HG03064 (cell line): ENCODE results near the gene ADAMTS2.

Experiments used
- ATAC-seq: cut with Tn5 transposase; IDR thresholded peaks from one replicate; pipeline ENCODE4 v1.9.1; 2021; ENCODE audit warnings: low read depth; ENCODE audit not compliant: unreplicated experiment

ADAMTS2 gene

GRCh38 chr5:179373101-179373934 lies 28.1 kb upstream of the ADAMTS2 start:
- ATAC-seq: no peak

GRCh38 chr5:179371681-179372680 lies 26.7 kb upstream of the ADAMTS2 start:
- no peak for ATAC-seq

- no peak for ATAC-seq
Observed at GRCh38 chr5:179371121-179371510, 25.9 kb upstream of the ADAMTS2 start.

GRCh38 chr5:179370490-179371120 lies 25.3 kb upstream of the ADAMTS2 start:
- no peak for ATAC-seq

GRCh38 chr5:179369530-179369884 lies 24.2 kb upstream of the ADAMTS2 start:
- no peak for ATAC-seq

GRCh38 chr5:179368806-179369529 lies 23.7 kb upstream of the ADAMTS2 start:
- ATAC-seq: no peak

GRCh38 chr5:179368126-179368805 lies 23.0 kb upstream of the ADAMTS2 start:
- no peak for ATAC-seq

GRCh38 chr5:179367491-179367890 lies 22.2 kb upstream of the ADAMTS2 start:
- ATAC-seq: no peak

GRCh38 chr5:179362355-179362754 lies 17.1 kb upstream of the ADAMTS2 start:
- no peak for ATAC-seq

- ATAC-seq: no peak
Observed at GRCh38 chr5:179361037-179361603, 15.9 kb upstream of the ADAMTS2 start.

- no peak for ATAC-seq
Observed at GRCh38 chr5:179357031-179357430, 11.8 kb upstream of the ADAMTS2 start.

- no peak for ATAC-seq
Observed at GRCh38 chr5:179355976-179356974, 11.0 kb upstream of the ADAMTS2 start.

- ATAC-seq: no peak
Observed at GRCh38 chr5:179354305-179354882, 9.1 kb upstream of the ADAMTS2 start.

- ATAC-seq: no peak
Observed at GRCh38 chr5:179348843-179349242, 3.6 kb upstream of the ADAMTS2 start.

- no peak for ATAC-seq
Observed at GRCh38 chr5:179348011-179348530, 2.8 kb upstream of the ADAMTS2 start.

- ATAC-seq: no peak
Observed at GRCh38 chr5:179347581-179347980, 2.3 kb upstream of the ADAMTS2 start.

- no peak for ATAC-seq
Observed at GRCh38 chr5:179346875-179347274, 1.6 kb upstream of the ADAMTS2 start.

- no peak for ATAC-seq
Observed at GRCh38 chr5:179346401-179346800, 1.1 kb upstream of the ADAMTS2 start.
